Neural cell (in vitro differentiated cells): ENCODE data around the gene EI24. TPM values are rescaled to one million over a fixed set of nuclear protein-coding genes. Genes with fewer than 3 reads are reported as not detected.

Experiments
- H2AFZ ChIP-seq: fragments of 200-600, 300-800 bp; sonication (generic), shearing (Covaris generic); 2 replicates; pipeline ENCODE4 v1.6.0; 2014; ENCODE audit warnings: low read depth, mild to moderate bottlenecking, antibody characterized with exemption, low read length, moderate library complexity
- H3F3A ChIP-seq: fragments of 200-600 bp; shearing (Covaris generic); 2 replicates; pipeline ENCODE4 v1.6.1; 2016; ENCODE audit warnings: mild to moderate bottlenecking, moderate library complexity, mixed read lengths, antibody characterized with exemption, low read length; ENCODE audit not compliant: insufficient read depth, poor library complexity, severe bottlenecking
- H3K27ac ChIP-seq: fragments of 200-600, 300-800 bp; sonication (generic), shearing (Covaris generic); 2 replicates; pipeline ENCODE4 v1.5.1; 2014; ENCODE audit warnings: mild to moderate bottlenecking, low read length, moderate library complexity
- H3K27me3 ChIP-seq: fragments of 300-800, 200-600 bp; sonication (generic), shearing (Covaris generic); 2 replicates; pipeline ENCODE4 v1.6.0; 2014; ENCODE audit warnings: mild to moderate bottlenecking, low read depth, low read length, moderate library complexity; ENCODE audit not compliant: insufficient read depth
- H3K36me3 ChIP-seq: fragments of 300-800, 200-600 bp; sonication (generic), shearing (Covaris generic); 2 replicates; pipeline ENCODE4 v1.5.1; 2014; ENCODE audit warnings: mild to moderate bottlenecking, antibody characterized with exemption, low read length, moderate library complexity; ENCODE audit not compliant: insufficient read depth
- H3K4me2 ChIP-seq: fragments of 300-800, 200-600 bp; sonication (generic), shearing (Covaris generic); 2 replicates; pipeline ENCODE4 v1.6.0; 2014; ENCODE audit warnings: mild to moderate bottlenecking, low read length
- H3K4me3 ChIP-seq: fragments of 300-800, 200-600 bp; sonication (generic), shearing (Covaris generic); 2 replicates; pipeline ENCODE4 v1.5.1; 2014; ENCODE audit warnings: mild to moderate bottlenecking, low read length, moderate library complexity
- H3K79me2 ChIP-seq: fragments of 200-600 bp; shearing (Covaris generic); replicated peaks from 2 replicates; pipeline ENCODE4 v1.6.0; 2014; ENCODE audit warnings: mild to moderate bottlenecking, low read length, moderate library complexity; ENCODE audit not compliant: insufficient read depth
- H3K9ac ChIP-seq: fragments of 300-800, 200-600 bp; sonication (generic), shearing (Covaris generic); 2 replicates; pipeline ENCODE4 v1.6.1; 2016; ENCODE audit warnings: mild to moderate bottlenecking, low read length, mixed read lengths
- H3K9me2 ChIP-seq: fragments of 200-600 bp; shearing (Covaris generic); 2 replicates; pipeline ENCODE4 v1.6.1; 2016; ENCODE audit warnings: mild to moderate bottlenecking, low read length, mixed read lengths; ENCODE audit not compliant: insufficient read depth
- H3K9me3 ChIP-seq: fragments of 200-600, 300-800 bp; sonication (generic), shearing (Covaris generic); 2 replicates; pipeline ENCODE4 v1.6.1; 2016; ENCODE audit warnings: mild to moderate bottlenecking, mixed run types, low read length, moderate library complexity, mixed read lengths
- H4K20me1 ChIP-seq: fragments of 200-600 bp; shearing (Covaris generic); 2 replicates; pipeline ENCODE4 v1.6.1; 2016; ENCODE audit warnings: mild to moderate bottlenecking, mixed run types; ENCODE audit not compliant: insufficient read depth
- EP300 ChIP-seq: fragments of 450-650 bp; conservative IDR thresholded peaks from 2 replicates; pipeline ENCODE4 v1.6.1; 2014; ENCODE audit warnings: antibody characterized with exemption, mild to moderate bottlenecking, moderate library complexity; ENCODE audit not compliant: poor library complexity, severe bottlenecking
- EZH2 ChIP-seq: fragments of 200-600, 300-800 bp; shearing (Covaris generic), sonication (generic); IDR thresholded peaks from 2 replicates; pipeline ENCODE4 v1.6.1; 2014; ENCODE audit warnings: antibody characterized with exemption, low read length, borderline replicate concordance, mild to moderate bottlenecking; ENCODE audit not compliant: insufficient read depth, poor library complexity, severe bottlenecking
- MXI1 ChIP-seq: fragments of 450-650 bp; conservative IDR thresholded peaks from 2 replicates; pipeline ENCODE4 v1.6.1; 2014; ENCODE audit warnings: antibody characterized with exemption, mild to moderate bottlenecking; ENCODE audit not compliant: poor library complexity, severe bottlenecking
- POLR2AphosphoS5 ChIP-seq: IDR thresholded peaks from 2 replicates; pipeline ENCODE4 v1.6.1; 2012
- RAD21 ChIP-seq: fragments of 450-650 bp; conservative IDR thresholded peaks from 2 replicates; pipeline ENCODE4 v1.6.1; 2014; ENCODE audit warnings: antibody characterized with exemption, mild to moderate bottlenecking, moderate library complexity
- SMC3 ChIP-seq: fragments of 450-650 bp; conservative IDR thresholded peaks from 2 replicates; pipeline ENCODE4 v1.6.1; 2014; ENCODE audit warnings: antibody characterized with exemption, mild to moderate bottlenecking, moderate library complexity; ENCODE audit not compliant: poor library complexity
- TAF1 ChIP-seq: IDR thresholded peaks from 2 replicates; pipeline ENCODE4 v1.6.1; 2012; ENCODE audit warnings: low read depth
- polyA plus RNA-seq: library from polyadenylated mRNA; depleted of rRNA; stranded (reverse); fragments of >200 nt; gene quantifications from 2 replicates; pipeline ENCODE4 v1.2.3, GENCODE V29; 2014
- TF ChIP-seq, protein P1 (sequence below): fragments of 450-650 bp; IDR thresholded peaks from 2 replicates; pipeline ENCODE4 v1.5.1; 2014; ENCODE audit warnings: antibody characterized with exemption, mild to moderate bottlenecking, moderate library complexity; ENCODE audit not compliant: poor library complexity, severe bottlenecking
- TF ChIP-seq, protein P2 (sequence below): IDR thresholded peaks from 2 replicates; pipeline ENCODE4 v1.6.1; 2012; ENCODE audit warnings: borderline replicate concordance

EI24 gene
- polyA plus RNA-seq, 1 donor from 2014 or later: 92.5 TPM

- H3F3A ChIP-seq: no peaks in the 10 kb centered on the region
- H3K36me3 ChIP-seq: no peaks in the 10 kb centered on the region
- no peaks in the 10 kb centered on the region for H3K27me3 ChIP-seq
- no peak overlapping the region for H2AFZ ChIP-seq
- H3K9me2 ChIP-seq: no peaks in the 10 kb centered on the region
- H3K4me2 ChIP-seq: no peak overlapping the region
- no peaks in the 10 kb centered on the region for H3K79me2 ChIP-seq
- H3K27ac ChIP-seq: no peak overlapping the region
- TF ChIP-seq, protein P1, sequence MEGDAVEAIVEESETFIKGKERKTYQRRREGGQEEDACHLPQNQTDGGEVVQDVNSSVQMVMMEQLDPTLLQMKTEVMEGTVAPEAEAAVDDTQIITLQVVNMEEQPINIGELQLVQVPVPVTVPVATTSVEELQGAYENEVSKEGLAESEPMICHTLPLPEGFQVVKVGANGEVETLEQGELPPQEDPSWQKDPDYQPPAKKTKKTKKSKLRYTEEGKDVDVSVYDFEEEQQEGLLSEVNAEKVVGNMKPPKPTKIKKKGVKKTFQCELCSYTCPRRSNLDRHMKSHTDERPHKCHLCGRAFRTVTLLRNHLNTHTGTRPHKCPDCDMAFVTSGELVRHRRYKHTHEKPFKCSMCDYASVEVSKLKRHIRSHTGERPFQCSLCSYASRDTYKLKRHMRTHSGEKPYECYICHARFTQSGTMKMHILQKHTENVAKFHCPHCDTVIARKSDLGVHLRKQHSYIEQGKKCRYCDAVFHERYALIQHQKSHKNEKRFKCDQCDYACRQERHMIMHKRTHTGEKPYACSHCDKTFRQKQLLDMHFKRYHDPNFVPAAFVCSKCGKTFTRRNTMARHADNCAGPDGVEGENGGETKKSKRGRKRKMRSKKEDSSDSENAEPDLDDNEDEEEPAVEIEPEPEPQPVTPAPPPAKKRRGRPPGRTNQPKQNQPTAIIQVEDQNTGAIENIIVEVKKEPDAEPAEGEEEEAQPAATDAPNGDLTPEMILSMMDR: no peak
- TF ChIP-seq TAF1 (no peak), EP300 (no peak), POLR2AphosphoS5 (no peak), MXI1 (no peak), SMC3 (no peak), EZH2 (no peak), RAD21 (no peak)
- TF ChIP-seq, protein P2, sequence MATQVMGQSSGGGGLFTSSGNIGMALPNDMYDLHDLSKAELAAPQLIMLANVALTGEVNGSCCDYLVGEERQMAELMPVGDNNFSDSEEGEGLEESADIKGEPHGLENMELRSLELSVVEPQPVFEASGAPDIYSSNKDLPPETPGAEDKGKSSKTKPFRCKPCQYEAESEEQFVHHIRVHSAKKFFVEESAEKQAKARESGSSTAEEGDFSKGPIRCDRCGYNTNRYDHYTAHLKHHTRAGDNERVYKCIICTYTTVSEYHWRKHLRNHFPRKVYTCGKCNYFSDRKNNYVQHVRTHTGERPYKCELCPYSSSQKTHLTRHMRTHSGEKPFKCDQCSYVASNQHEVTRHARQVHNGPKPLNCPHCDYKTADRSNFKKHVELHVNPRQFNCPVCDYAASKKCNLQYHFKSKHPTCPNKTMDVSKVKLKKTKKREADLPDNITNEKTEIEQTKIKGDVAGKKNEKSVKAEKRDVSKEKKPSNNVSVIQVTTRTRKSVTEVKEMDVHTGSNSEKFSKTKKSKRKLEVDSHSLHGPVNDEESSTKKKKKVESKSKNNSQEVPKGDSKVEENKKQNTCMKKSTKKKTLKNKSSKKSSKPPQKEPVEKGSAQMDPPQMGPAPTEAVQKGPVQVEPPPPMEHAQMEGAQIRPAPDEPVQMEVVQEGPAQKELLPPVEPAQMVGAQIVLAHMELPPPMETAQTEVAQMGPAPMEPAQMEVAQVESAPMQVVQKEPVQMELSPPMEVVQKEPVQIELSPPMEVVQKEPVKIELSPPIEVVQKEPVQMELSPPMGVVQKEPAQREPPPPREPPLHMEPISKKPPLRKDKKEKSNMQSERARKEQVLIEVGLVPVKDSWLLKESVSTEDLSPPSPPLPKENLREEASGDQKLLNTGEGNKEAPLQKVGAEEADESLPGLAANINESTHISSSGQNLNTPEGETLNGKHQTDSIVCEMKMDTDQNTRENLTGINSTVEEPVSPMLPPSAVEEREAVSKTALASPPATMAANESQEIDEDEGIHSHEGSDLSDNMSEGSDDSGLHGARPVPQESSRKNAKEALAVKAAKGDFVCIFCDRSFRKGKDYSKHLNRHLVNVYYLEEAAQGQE: no peak
- H3K9ac ChIP-seq: no peak overlapping the region
- no peak overlapping the region for H3K4me3 ChIP-seq
- peaks cover 4% of the 10 kb centered on the region for H3K9me3 ChIP-seq
- no peaks in the 10 kb centered on the region for H4K20me1 ChIP-seq
These were observed 15.2 kb upstream of the EI24 start for GRCh38 chr11:125554038-125554437.

- Histone ChIP-seq H3K9ac (no peak overlapping the region), H3K4me3 (no peak overlapping the region), H3K9me3 (no peaks in the 10 kb centered on the region), H3K36me3 (no peaks in the 10 kb centered on the region), H3F3A (no peaks in the 10 kb centered on the region), H3K4me2 (no peak overlapping the region), H2AFZ (no peak overlapping the region), H3K79me2 (no peaks in the 10 kb centered on the region), H4K20me1 (no peaks in the 10 kb centered on the region), H3K9me2 (no peaks in the 10 kb centered on the region), H3K27ac (no peak overlapping the region), H3K27me3 (no peaks in the 10 kb centered on the region)
- no peak for TF ChIP-seq RAD21
These were observed 9.4 kb upstream of the EI24 start for GRCh38 chr11:125559888-125560287.

GRCh38 chr11:125561924-125562323 is 7.4 kb upstream of the EI24 start:
- TF ChIP-seq EZH2 (no peak), MXI1 (no peak), POLR2AphosphoS5 (no peak), RAD21 (no peak), SMC3 (no peak), EP300 (no peak), TAF1 (no peak)
- TF ChIP-seq, protein P1: no peak
- TF ChIP-seq, protein P2: no peak

More at GRCh38 chr11:125561924-125562323, 7.4 kb upstream of the EI24 start:
- Histone ChIP-seq H4K20me1 (no peaks in the 10 kb centered on the region), H3K27me3 (no peaks in the 10 kb centered on the region), H3K4me3 (no peak overlapping the region), H3K4me2 (no peak overlapping the region), H3K9me3 (no peaks in the 10 kb centered on the region), H2AFZ (no peak overlapping the region), H3K9me2 (no peaks in the 10 kb centered on the region), H3K79me2 (no peaks in the 10 kb centered on the region), H3K9ac (no peak overlapping the region), H3F3A (no peaks in the 10 kb centered on the region), H3K36me3 (no peaks in the 10 kb centered on the region), H3K27ac (no peak overlapping the region)
